KOPT-K1 (cell line): ENCODE data around the gene MORC2.
A peak's percentile ranks its signal among the peaks of the same experiment; 100 is the strongest.

Experiments
- H3K27ac ChIP-seq: fragments of 200-600 bp; sonication (generic); 2 replicates; pipeline ENCODE4 v1.5.1; 2016; ENCODE audit warnings: antibody characterized with exemption, mild to moderate bottlenecking, low read depth, low read length; ENCODE audit not compliant: poor library complexity, severe bottlenecking
- H3K36me3 ChIP-seq: fragments of 200-600 bp; sonication (generic); 2 replicates; pipeline ENCODE4 v1.5.1; 2017; ENCODE audit warnings: antibody characterized with exemption, mild to moderate bottlenecking, low read length, moderate library complexity; ENCODE audit not compliant: insufficient read depth
- H3K9me3 ChIP-seq: fragments of 200-600 bp; sonication (generic); 2 replicates; pipeline ENCODE4 v1.5.1; 2017; ENCODE audit warnings: antibody characterized with exemption, low read length, mild to moderate bottlenecking; ENCODE audit not compliant: insufficient read depth, poor library complexity, severe bottlenecking

Gene MORC2

DNA sequence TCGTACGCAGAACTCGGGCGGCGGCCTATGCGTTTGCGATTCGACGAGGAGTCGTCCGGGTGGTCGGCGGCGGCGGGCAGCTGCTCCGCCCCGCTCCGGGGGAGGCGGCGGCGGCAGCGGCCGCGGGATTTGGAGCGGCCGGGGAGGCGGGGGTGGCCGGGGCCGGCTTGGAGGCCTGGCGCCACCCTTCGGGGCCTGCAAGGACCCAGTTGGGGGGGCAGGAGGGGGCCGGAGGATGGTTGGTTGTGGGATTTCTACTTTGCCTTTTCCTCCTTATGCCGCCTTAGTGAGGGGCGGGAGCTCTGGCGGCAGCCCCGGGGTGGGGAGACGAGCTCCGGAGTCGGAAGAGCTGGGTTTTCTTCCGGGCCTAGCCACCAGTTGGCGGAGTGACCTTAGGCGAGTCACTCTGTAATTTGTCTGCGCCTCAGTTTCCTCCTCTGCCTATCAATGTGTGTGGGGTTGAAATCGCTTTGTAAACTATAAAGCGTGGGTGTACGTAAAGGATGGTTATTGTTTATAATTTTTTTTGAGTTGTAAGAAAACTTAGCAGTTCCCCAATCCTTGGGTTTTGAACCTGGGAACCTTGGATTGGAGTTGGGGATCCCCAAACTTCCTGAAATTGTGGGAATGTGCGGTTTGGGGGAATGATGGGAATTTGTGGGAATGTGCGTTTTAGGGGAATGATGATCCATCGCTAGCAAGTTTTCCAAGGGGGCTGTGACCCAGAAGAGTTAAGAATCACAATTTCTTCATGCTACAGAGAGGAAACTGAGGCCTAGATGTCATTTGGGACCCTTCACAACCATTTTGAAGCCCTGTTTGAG lies 1.2 kb upstream of the MORC2 start:
- Histone ChIP-seq H3K36me3 (peaks cover 55% of the 10 kb centered on the region), H3K27ac (peak overlapping the region; percentile 87), H3K9me3 (peaks cover 64% of the 10 kb centered on the region)

DNA sequence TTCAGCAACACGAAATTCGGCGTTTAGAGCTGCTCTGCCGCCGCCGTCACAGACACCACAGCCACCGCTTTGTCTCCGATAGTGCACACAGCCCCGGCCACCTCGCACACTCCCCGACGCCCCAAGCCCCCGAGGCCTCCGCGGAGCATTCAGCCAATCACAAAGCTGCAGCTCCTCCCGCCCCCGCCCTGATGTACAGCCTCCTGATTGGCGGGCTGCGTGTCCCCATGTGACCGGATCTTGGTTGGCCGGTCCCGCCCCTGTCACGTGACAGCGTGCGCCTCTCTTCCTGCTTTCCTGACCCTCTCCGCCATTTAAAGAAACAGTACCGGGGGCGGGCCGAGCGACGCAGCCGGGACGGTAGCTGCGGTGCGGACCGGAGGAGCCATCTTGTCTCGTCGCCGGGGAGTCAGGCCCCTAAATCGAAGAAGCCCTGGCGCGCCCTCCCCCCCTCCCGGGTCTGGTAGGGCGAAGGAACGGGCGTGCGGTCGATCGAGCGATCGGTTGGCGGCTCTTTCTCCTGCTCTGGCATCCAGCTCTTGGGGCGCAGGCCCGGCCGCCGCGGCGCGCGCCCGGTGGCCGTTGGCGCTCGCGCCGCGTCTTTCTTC lies 454 bp upstream of the MORC2 start, which contains the start of gene TUG1:
TUG1 (plus strand) TSS at position 342 of the 608 bp plus-strand sequence.
- Histone ChIP-seq H3K27ac (peak within 1 kb of the TSS; percentile 87), H3K9me3 (peaks cover 57% of the 10 kb centered on the region), H3K36me3 (peaks cover 47% of the 10 kb centered on the region)

DNA sequence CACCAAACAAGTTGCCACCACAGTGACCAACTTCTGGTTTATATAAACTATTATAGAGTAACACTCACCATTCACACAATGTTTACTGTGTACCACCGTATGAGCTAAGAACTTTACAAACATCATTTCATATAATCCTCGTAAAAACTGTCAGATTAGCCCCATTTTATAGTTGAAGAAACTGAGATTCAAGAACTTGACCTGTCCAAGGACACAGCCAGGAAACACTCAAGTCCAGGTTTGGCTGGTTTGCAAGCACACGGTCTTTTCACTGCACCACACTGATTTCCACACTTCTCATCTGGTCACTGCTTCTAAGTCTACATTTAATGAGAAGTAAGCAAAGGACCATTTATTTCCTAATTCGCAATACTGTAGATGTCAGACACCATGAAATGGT lies 3.7 kb downstream of the MORC2 start:
- Histone ChIP-seq H3K9me3 (peaks cover 19% of the 10 kb centered on the region), H3K36me3 (peaks cover 11% of the 10 kb centered on the region)

GRCh38 chr22:30955153-30955552 lies 13.4 kb downstream of the MORC2 start:
- no peaks in the 10 kb centered on the region for H3K9me3 ChIP-seq
- no peak overlapping the region for H3K27ac ChIP-seq
- H3K36me3 ChIP-seq: peaks cover 77% of the 10 kb centered on the region

More for the DNA sequence above, 3.7 kb downstream of the MORC2 start:
- no peak overlapping the region for H3K27ac ChIP-seq

- no peak overlapping the region for H3K27ac ChIP-seq
- H3K9me3 ChIP-seq: no peaks in the 10 kb centered on the region
- peaks cover 95% of the 10 kb centered on the region for H3K36me3 ChIP-seq
Measured at GRCh38 chr22:30953206-30953605, 15.4 kb downstream of the MORC2 start.

GRCh38 chr22:30949934-30950660 lies 18.5 kb downstream of the MORC2 start:
- Histone ChIP-seq H3K27ac (no peak overlapping the region), H3K9me3 (no peaks in the 10 kb centered on the region), H3K36me3 (peaks cover 96% of the 10 kb centered on the region)

GRCh38 chr22:30948930-30949342 lies 19.6 kb downstream of the MORC2 start:
- H3K9me3 ChIP-seq: no peaks in the 10 kb centered on the region
- H3K36me3 ChIP-seq: peaks cover 98% of the 10 kb centered on the region
- H3K27ac ChIP-seq: no peak overlapping the region

- no peak overlapping the region for H3K27ac ChIP-seq
- H3K9me3 ChIP-seq: no peaks in the 10 kb centered on the region
- H3K36me3 ChIP-seq: peaks cover 94% of the 10 kb centered on the region
Measured at GRCh38 chr22:30947816-30948454, 20.6 kb downstream of the MORC2 start.

GRCh38 chr22:30947173-30947815 lies 21.3 kb downstream of the MORC2 start:
- Histone ChIP-seq H3K27ac (no peak overlapping the region), H3K9me3 (no peaks in the 10 kb centered on the region), H3K36me3 (peaks cover 94% of the 10 kb centered on the region)

DNA sequence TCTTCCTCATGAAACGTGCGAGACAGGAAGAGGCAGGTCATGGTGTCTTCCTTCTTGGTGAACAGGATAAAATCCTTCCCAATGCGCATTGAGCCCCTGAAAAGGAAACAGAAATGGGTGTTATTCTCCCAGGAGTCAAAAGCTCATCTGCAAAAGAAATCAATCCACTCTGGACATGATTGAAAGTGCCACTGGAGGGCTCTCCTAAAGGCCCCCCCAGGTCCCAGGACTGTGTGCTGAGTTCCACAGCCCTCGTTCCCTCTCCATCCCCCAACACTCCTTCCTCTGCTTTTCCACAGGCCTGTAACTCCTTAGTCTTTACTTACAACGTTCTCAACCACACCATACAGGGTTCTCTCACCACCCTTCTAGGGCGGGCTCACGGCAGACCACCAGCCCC lies 22.2 kb downstream of the MORC2 start:
- Histone ChIP-seq H3K9me3 (no peaks in the 10 kb centered on the region), H3K36me3 (peaks cover 96% of the 10 kb centered on the region), H3K27ac (no peak overlapping the region)

- H3K27ac ChIP-seq: no peak overlapping the region
- H3K9me3 ChIP-seq: no peaks in the 10 kb centered on the region
- H3K36me3 ChIP-seq: peaks cover 96% of the 10 kb centered on the region
Measured at GRCh38 chr22:30945653-30946052, 22.9 kb downstream of the MORC2 start.

GRCh38 chr22:30944986-30945385 lies 23.6 kb downstream of the MORC2 start:
- Histone ChIP-seq H3K9me3 (no peaks in the 10 kb centered on the region), H3K27ac (no peak overlapping the region), H3K36me3 (peaks cover 96% of the 10 kb centered on the region)

DNA sequence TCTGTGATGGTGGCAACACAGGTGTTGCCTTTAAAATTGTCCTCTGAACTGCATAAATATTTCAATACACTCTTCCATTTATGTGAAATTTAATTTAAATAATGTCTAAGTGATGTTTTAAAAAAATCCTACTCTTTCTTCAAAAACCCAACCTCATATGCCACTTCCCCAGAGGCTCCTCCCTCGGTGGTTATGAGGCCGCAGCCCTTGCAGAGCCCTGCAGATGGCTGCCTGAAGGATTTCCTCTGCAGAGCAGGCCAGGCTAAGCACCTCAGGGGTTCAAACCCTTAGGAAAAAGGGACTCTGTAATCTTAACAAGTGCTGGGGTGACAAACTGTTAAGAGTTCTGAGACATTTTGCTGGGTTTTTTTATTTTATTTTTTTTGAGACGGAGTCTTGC lies 25.2 kb downstream of the MORC2 start:
- H3K27ac ChIP-seq: no peak overlapping the region
- no peaks in the 10 kb centered on the region for H3K9me3 ChIP-seq
- H3K36me3 ChIP-seq: peaks cover 96% of the 10 kb centered on the region

DNA sequence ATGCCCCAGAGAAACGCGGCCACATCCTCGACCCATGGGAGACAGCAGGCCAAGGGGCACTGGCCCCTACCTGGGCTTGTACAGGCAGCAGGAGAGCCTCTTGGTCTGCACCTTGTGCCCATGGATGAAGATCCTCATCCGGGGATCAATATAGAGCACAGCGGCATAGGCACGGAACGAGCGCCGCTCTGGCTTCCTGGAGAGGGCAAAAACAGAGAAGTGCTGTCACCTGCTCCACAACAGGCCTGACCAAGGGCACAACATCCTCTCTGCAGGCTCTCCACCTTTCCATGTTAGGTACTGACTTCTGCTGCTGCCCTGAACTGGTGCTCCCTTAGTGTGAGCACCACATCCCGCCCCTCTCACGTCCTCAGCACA lies 27.2 kb downstream of the MORC2 start:
- H3K27ac ChIP-seq: no peak overlapping the region
- H3K9me3 ChIP-seq: no peaks in the 10 kb centered on the region
- peaks cover 96% of the 10 kb centered on the region for H3K36me3 ChIP-seq
